ENCODE data around the gene ACTR3.
A peak's percentile ranks its signal among the peaks of the same experiment; 100 is the strongest.

ACTR3 gene

DNA sequence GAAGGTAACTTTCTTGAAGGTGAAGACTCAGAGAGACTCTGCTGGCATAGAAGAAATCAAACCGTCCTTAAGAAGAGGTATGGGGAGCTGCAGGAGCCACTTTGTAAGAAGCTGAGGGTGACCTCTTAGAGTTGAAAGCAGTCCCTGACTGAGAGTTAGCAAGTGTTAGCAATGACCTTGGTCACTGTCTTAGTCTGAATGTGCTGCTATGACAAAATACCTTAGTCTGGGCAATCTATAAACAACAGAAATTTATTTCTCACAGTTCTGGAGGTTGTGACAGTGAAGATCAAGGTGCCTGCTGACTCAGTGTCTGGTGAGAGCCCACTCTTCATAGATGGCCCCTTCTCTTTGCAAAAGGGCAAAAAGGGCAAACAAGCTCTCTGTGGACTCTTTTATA lies 35.7 kb upstream of the ACTR3 start:
- no peaks in the 10 kb centered on the region for H3K27me3 ChIP-seq (ENCODE audit: insufficient read depth, poor library complexity, severe bottlenecking)
- no peak for DNase-seq (ENCODE audit: low read depth in 1 of 2, low spot score in 1 of 2)
- no peak overlapping the region for H3K4me3 ChIP-seq (replicated peaks; ENCODE audit: insufficient read depth, low read length)
- no peak for TF ChIP-seq GABPA (IDR thresholded peaks at IDR 0.05; ENCODE audit: low read depth)
- no peak for TF ChIP-seq POLR2AphosphoS5 (IDR thresholded peaks at IDR 0.05; ENCODE audit: low read depth)
- TF ChIP-seq, protein P1, sequence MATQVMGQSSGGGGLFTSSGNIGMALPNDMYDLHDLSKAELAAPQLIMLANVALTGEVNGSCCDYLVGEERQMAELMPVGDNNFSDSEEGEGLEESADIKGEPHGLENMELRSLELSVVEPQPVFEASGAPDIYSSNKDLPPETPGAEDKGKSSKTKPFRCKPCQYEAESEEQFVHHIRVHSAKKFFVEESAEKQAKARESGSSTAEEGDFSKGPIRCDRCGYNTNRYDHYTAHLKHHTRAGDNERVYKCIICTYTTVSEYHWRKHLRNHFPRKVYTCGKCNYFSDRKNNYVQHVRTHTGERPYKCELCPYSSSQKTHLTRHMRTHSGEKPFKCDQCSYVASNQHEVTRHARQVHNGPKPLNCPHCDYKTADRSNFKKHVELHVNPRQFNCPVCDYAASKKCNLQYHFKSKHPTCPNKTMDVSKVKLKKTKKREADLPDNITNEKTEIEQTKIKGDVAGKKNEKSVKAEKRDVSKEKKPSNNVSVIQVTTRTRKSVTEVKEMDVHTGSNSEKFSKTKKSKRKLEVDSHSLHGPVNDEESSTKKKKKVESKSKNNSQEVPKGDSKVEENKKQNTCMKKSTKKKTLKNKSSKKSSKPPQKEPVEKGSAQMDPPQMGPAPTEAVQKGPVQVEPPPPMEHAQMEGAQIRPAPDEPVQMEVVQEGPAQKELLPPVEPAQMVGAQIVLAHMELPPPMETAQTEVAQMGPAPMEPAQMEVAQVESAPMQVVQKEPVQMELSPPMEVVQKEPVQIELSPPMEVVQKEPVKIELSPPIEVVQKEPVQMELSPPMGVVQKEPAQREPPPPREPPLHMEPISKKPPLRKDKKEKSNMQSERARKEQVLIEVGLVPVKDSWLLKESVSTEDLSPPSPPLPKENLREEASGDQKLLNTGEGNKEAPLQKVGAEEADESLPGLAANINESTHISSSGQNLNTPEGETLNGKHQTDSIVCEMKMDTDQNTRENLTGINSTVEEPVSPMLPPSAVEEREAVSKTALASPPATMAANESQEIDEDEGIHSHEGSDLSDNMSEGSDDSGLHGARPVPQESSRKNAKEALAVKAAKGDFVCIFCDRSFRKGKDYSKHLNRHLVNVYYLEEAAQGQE (IDR thresholded peaks at IDR 0.05; ENCODE audit: insufficient replicate concordance, low read depth): no peak
- TF ChIP-seq SPI1 (IDR thresholded peaks at IDR 0.05; ENCODE audit: borderline replicate concordance, low read depth): no peak
- H3K27ac ChIP-seq (replicated peaks): no peak overlapping the region

- Histone ChIP-seq H3K4me3 (replicated peaks; ENCODE audit: insufficient read depth, low read length) (no peak overlapping the region), H3K27ac (replicated peaks) (no peak overlapping the region; the same call in 1 of the 2 replicates), H3K27me3 (ENCODE audit: insufficient read depth, poor library complexity, severe bottlenecking) (no peaks in the 10 kb centered on the region)
- TF ChIP-seq CTCF (IDR thresholded peaks at IDR 0.05; ENCODE audit: insufficient read depth, low read length) (no peak), POLR2AphosphoS5 (IDR thresholded peaks at IDR 0.05; ENCODE audit: low read depth) (0 out of 2 replicates have a peak, but pooled peaks have one; percentile 23), GABPA (IDR thresholded peaks at IDR 0.05; ENCODE audit: low read depth) (no peak)
- TF ChIP-seq, protein P1 (IDR thresholded peaks at IDR 0.05; ENCODE audit: insufficient replicate concordance, low read depth): no peak
- peak in 1 of 2 experiments; percentile 61 for DNase-seq (ENCODE audit: low read depth in 1 of 2, low spot score in 1 of 2)
These were observed 34.7 kb upstream of the ACTR3 start for GRCh38 chr2:113854970-113855740.

DNA sequence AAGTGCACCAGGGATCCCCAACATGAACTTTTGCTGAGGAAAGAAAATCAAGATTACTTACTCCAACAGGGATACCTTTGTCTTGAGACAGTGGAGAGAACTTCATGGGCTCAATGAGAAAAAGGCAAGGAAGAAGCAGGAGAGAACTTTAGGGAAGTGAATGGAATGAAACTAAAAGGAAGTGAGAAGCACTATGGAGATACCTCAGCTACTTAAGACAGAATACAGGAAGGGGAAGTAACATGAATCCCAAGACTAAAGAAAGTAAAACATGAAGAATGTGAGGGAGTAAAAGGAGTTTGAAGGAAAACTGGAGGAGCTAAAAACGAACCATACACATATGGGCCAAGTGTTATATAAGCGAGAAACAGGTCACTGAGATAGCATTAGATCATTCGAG lies 32.4 kb upstream of the ACTR3 start:
- H3K27me3 ChIP-seq (ENCODE audit: insufficient read depth, poor library complexity, severe bottlenecking): no peaks in the 10 kb centered on the region
- H3K27ac ChIP-seq (replicated peaks): peak overlapping the region; percentile 48
- TF ChIP-seq SPI1 (IDR thresholded peaks at IDR 0.05; ENCODE audit: borderline replicate concordance, low read depth) (peak; percentile 95), CTCF (IDR thresholded peaks at IDR 0.05; ENCODE audit: insufficient read depth, low read length) (no peak)
- DNase-seq (ENCODE audit: low read depth in 1 of 2, low spot score in 1 of 2): peak in 1 of 2 experiments; percentile 15
- no peak overlapping the region for H3K4me3 ChIP-seq (replicated peaks; ENCODE audit: insufficient read depth, low read length)

DNA sequence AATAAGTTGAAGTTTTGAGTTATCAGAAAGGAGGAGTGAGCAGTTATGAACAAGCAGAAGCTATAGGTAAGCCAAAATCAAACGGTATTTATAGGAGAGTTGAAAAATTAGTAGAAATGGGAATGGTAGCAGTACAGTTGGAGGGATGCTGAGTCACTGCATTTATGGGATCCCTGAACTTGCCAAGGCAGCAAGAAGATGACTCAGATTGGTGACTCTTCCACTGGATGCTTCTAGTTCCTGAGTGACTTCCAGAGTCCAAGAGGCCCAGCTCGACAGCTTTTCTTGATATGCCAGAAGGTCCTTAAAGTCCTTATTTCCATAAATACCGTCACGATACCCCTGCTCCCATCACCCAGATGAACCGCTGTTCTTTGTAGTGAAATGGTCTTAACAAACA lies 31.1 kb upstream of the ACTR3 start:
- no peak for DNase-seq (ENCODE audit: low read depth in 1 of 2, low spot score in 1 of 2)
- H3K4me3 ChIP-seq (replicated peaks; ENCODE audit: insufficient read depth, low read length): no peak overlapping the region
- H3K27ac ChIP-seq (replicated peaks): no peak overlapping the region; the same call in 1 of the 2 replicates
- no peak for TF ChIP-seq GABPA (IDR thresholded peaks at IDR 0.05; ENCODE audit: low read depth)
- no peak for TF ChIP-seq SPI1 (IDR thresholded peaks at IDR 0.05; ENCODE audit: borderline replicate concordance, low read depth)
- TF ChIP-seq, protein P1 (IDR thresholded peaks at IDR 0.05; ENCODE audit: insufficient replicate concordance, low read depth): no peak
- no peak for TF ChIP-seq POLR2AphosphoS5 (IDR thresholded peaks at IDR 0.05; ENCODE audit: low read depth)
- no peak for TF ChIP-seq CTCF (IDR thresholded peaks at IDR 0.05; ENCODE audit: insufficient read depth, low read length)
- H3K27me3 ChIP-seq (ENCODE audit: insufficient read depth, poor library complexity, severe bottlenecking): no peaks in the 10 kb centered on the region

Measured in HL-60 (cell line).